Mononuclear cell (primary cell): ENCODE results near the gene MTRF1L. TPM values are rescaled to one million over a fixed set of nuclear protein-coding genes. Genes with fewer than 3 reads are reported as not detected.
A peak's percentile ranks its signal among the peaks of the same experiment; 100 is the strongest.
"Not testable (repeated sequence)": the region's sequence is repeated elsewhere in the genome, so short reads cannot be mapped to it uniquely, and the experiment has no call there.

ENCODE experiments used
- H3K27me3 ChIP-seq: 2 replicates; pipeline ENCODE4 v1.6.0; 2011; ENCODE audit warnings: low read length, control low read depth; ENCODE audit not compliant: insufficient read depth
- H3K4me1 ChIP-seq: 2 replicates; pipeline ENCODE4 v1.5.1; 2011; ENCODE audit warnings: mild to moderate bottlenecking, low read length, control low read depth; ENCODE audit not compliant: insufficient read depth
- H3K4me3 ChIP-seq: 2 replicates; pipeline ENCODE4 v1.5.1; 2011; ENCODE audit warnings: mild to moderate bottlenecking, low read length, moderate library complexity
- H3K9me3 ChIP-seq: 2 replicates; pipeline ENCODE4 v1.5.1; 2011; ENCODE audit warnings: low read depth, mild to moderate bottlenecking, control low read depth, low read length
- total RNA-seq: library from RNA; depleted of rRNA; stranded (reverse); fragments of >200 nt; gene quantifications from one replicate; pipeline ENCODE4 v1.2.3, GENCODE V29; 2012

The MTRF1L gene
- total RNA-seq, 1 donor: 24.7 TPM

GRCh38 chr6:153023977-153024708 is 21.6 kb upstream of the MTRF1L start:
- Histone ChIP-seq H3K27me3 (peaks cover 6% of the 10 kb centered on the region), H3K4me1 (no peaks in the 10 kb centered on the region), H3K9me3 (no peaks in the 10 kb centered on the region), H3K4me3 (no peak overlapping the region)

DNA sequence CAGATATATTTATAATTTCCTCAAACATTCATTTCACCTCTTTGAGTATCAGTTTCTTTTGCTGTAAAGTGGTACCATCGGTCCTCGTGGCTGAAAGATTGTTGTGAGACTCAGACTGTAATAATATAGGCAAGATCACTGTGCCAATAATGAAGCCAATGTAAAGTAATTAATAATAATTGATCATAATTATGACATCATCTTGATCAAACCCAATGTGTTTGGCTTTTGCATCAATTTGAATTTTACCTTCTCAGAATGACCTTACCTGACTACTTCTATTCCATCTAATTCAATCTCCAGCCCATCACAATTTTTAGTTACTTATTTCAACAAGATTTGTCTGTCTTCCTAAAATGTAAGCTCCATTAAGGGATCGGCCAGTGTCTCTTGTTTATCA is 15.8 kb upstream of the MTRF1L start:
- Histone ChIP-seq H3K27me3 (no peaks in the 10 kb centered on the region), H3K4me1 (no peaks in the 10 kb centered on the region), H3K4me3 (no peak overlapping the region), H3K9me3 (no peaks in the 10 kb centered on the region)

DNA sequence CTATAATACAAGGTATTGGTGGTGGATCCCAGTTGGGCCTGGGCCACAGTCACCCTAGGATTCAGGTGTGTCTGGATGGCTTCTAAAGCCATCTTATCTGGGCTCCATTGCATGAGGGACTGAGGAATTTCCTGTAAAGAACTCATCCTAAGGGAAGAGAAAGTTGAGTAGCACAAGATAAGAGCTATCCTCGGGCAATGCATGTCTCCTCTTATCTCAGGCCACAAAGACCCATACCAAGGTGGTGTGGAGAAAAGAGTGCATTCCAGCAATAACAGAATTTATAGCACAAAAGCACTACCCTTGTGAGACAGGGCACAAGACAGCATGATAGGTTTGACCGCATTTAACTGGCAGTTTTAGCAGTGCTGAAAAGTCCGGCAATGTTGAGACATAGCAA is 14.3 kb upstream of the MTRF1L start:
- Histone ChIP-seq H3K4me1 (no peaks in the 10 kb centered on the region), H3K4me3 (no peak overlapping the region), H3K27me3 (no peaks in the 10 kb centered on the region), H3K9me3 (no peaks in the 10 kb centered on the region)

- Histone ChIP-seq H3K4me1 (no peaks in the 10 kb centered on the region), H3K27me3 (no peaks in the 10 kb centered on the region), H3K9me3 (no peaks in the 10 kb centered on the region), H3K4me3 (no peak overlapping the region)
These were observed 12.7 kb upstream of the MTRF1L start for GRCh38 chr6:153015094-153015640.

DNA sequence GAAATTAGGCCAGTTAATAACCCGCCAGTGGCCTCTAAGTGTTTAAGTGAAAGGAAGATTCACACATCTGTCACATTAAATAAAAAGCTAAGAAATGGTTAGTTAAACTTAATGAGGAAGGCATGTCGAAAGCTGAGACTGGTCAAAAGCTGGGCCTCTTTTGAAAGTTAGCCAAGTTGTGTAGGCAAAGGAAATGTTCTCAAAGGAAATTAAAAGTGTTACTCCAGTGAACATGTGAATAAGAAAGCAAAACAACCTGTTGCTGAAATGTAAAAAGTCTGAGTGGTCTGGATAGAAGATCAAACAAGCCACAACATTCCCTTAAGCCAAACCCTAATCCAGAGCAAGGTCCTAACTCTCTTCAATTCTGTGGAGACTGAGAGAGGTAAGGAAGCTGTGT is 10.9 kb upstream of the MTRF1L start:
- H3K9me3 ChIP-seq: no peaks in the 10 kb centered on the region
- no peaks in the 10 kb centered on the region for H3K27me3 ChIP-seq
- H3K4me3 ChIP-seq: no peak overlapping the region
- H3K4me1 ChIP-seq: no peaks in the 10 kb centered on the region

- H3K9me3 ChIP-seq: no peaks in the 10 kb centered on the region
- H3K27me3 ChIP-seq: no peaks in the 10 kb centered on the region
- H3K4me1 ChIP-seq: no peaks in the 10 kb centered on the region
- H3K4me3 ChIP-seq: no peak overlapping the region
These were observed 10.3 kb upstream of the MTRF1L start for GRCh38 chr6:153012856-153013255.

DNA sequence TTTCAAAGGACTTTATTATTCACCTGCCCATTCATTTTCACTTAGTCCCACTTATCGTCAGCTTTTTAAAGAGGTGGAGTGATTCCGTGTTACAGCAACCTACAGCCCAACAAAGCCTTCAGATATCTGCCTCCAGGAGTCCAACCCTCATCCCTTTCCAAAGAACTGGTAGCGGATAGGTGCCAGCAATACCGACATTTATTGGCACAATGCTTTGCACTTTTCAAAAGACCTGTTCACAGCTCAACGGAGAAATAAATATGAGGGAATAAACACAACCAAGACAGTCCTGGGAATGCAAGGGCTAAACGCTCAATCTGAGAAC is 819 bp upstream of the MTRF1L start:
- no peaks in the 10 kb centered on the region for H3K27me3 ChIP-seq
- H3K4me1 ChIP-seq: peaks cover 29% of the 10 kb centered on the region
- H3K4me3 ChIP-seq: peak overlapping the region; percentile 70
- no peaks in the 10 kb centered on the region for H3K9me3 ChIP-seq

GRCh38 chr6:153001767-153002612 is 519 bp downstream of the MTRF1L start:
- Histone ChIP-seq H3K27me3 (no peaks in the 10 kb centered on the region), H3K4me1 (peaks cover 29% of the 10 kb centered on the region), H3K4me3 (peak overlapping the region; percentile 70), H3K9me3 (no peaks in the 10 kb centered on the region)

DNA sequence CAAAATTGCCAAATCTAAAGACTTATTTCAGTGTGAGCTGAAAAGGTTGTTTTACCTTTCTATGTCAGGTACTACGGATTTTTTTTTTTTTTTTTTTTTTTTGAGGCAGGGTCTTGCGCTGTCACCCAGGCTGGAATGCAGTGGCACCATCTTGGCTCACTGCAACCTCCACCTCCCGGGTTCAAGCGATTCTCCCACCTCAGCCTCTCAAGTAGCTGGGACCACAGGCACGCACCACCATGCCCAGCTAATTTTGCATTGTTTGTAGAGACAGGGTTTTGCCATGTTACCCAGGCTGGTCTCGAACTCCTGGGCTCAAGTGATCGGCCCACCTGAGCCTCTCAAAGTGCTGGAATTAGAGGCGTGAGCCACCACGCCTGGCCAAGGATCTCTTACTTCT is 1.7 kb downstream of the MTRF1L start:
- not testable (repeated sequence) for H3K9me3 ChIP-seq, H3K27me3 ChIP-seq, H3K4me3 ChIP-seq
- H3K4me1 ChIP-seq: peaks cover 29% of the 10 kb centered on the region

DNA sequence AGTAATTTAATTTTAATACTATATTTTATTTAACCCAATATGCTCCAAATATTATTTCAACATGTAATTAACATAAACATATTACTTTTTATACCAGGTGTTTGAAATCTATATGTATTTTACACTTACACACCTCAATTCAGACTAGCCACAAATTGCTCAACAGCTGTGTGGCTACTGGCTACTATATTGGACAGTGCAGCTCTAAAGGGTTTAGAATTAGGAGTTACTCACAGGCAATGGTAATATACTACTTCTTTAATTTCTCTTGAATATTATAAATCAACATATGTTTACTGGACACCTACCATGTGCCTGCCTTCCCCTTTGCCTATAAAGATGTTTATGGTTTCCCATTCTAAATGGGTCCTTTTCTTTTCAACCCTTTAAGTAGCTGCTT is 2.3 kb downstream of the MTRF1L start:
- H3K4me3 ChIP-seq: no peak overlapping the region
- H3K9me3 ChIP-seq: no peaks in the 10 kb centered on the region
- peaks cover 29% of the 10 kb centered on the region for H3K4me1 ChIP-seq
- no peaks in the 10 kb centered on the region for H3K27me3 ChIP-seq

DNA sequence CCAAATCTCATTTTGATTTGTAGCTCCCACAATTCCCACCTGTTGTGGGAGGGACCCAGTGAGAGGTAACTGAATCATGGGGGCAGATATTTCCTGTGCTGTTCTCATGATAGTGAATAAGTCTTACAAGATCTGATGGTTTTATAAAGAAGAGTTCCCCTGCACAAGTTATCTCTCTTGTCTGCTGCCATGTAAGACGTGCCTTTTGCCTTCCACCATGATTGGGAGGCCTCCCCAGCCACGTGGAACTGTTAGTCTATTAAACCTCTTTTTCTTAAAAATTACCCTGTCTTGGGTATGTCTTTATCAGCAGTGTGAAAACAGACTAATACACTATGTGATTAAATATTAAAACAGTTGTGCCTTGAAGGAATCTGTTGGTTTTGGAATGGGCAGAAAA is 3.0 kb downstream of the MTRF1L start:
- H3K9me3 ChIP-seq, H3K4me3 ChIP-seq, H3K27me3 ChIP-seq: not testable (repeated sequence)
- peaks cover 29% of the 10 kb centered on the region for H3K4me1 ChIP-seq

- no peaks in the 10 kb centered on the region for H3K9me3 ChIP-seq
- no peaks in the 10 kb centered on the region for H3K27me3 ChIP-seq
- no peaks in the 10 kb centered on the region for H3K4me1 ChIP-seq
- no peak overlapping the region for H3K4me3 ChIP-seq
These were observed 8.7 kb downstream of the MTRF1L start for GRCh38 chr6:152993847-152994246.

DNA sequence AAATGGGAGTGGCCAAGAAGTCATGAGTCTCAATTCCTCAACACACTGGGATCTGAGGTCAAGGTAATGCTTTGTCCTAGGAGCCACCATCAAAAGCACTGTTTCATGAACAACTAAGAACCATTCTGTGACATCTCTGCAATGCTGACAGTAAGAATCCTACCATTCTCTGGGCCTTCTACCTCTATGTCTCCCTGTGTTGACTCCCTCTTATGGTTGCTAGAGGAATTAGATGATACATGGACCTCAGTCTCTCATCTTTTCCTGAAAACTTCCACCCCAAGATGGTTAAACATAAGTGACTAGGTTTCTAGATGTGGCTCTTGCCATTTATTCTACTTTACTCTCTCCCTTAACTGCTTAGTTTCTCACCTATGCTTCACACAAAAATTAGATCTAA is 9.1 kb downstream of the MTRF1L start:
- Histone ChIP-seq H3K4me1 (no peaks in the 10 kb centered on the region), H3K9me3 (no peaks in the 10 kb centered on the region), H3K27me3 (no peaks in the 10 kb centered on the region), H3K4me3 (no peak overlapping the region)

DNA sequence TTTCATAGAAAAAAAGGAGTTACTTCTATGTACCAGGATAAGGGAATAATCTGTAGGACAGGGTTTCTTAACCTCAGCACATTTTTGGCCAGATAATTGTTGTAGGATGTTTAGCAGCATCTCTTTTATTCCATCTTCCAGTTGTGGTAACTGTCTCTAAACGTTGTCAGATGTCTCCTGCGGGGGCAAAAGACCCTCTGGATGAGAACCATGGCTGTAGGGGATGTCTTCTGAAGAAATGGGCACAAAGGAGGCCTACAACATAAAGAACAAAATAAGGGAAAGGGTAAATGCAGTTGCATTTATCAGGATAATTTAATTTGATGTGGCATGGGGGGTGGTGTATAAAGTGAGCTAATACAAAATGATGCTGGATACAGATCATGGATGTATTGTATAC is 15.5 kb downstream of the MTRF1L start:
- Histone ChIP-seq H3K4me3 (no peak overlapping the region), H3K4me1 (peaks cover 25% of the 10 kb centered on the region), H3K9me3 (no peaks in the 10 kb centered on the region), H3K27me3 (no peaks in the 10 kb centered on the region)

DNA sequence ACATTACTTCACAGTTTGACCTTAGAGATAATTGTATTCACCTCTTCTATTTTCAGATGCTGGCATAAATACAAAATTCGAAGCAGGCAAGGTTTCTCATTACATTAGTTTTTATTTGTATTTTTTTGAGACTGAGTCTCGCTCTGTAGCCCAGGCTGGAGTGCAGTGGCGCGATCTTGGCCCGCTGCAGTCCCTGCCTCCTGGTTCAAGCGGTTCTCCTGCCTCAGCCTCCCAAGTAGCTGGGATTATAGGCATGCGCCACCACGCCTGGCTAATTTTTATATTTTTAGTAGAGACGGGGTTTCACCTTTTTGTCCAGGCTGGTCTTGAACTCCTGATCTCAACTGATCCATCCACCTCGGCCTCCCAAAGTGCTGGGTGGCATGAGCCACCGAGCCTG is 17.2 kb downstream of the MTRF1L start:
- H3K27me3 ChIP-seq, H3K4me3 ChIP-seq, H3K9me3 ChIP-seq: not testable (repeated sequence)
- peaks cover 36% of the 10 kb centered on the region for H3K4me1 ChIP-seq

DNA sequence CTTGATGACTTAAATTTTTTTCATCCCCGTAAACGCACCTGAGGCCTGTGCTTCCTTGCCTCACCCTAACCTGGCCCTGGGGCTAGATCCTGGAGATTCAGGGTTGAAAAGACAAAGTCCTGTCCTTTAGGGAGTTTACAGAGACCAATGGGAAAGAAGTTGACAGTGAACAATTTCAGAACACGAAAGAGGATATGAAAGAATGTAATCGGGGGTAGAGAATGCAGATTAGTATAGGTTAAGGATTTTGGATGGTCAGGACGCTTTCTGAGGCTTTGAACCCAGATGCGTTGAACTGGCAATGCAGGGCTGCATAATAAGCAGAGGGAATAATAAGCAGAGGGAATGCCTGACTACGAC is 18.0 kb downstream of the MTRF1L start:
- no peak overlapping the region for H3K4me3 ChIP-seq
- no peaks in the 10 kb centered on the region for H3K27me3 ChIP-seq
- H3K9me3 ChIP-seq: no peaks in the 10 kb centered on the region
- H3K4me1 ChIP-seq: peaks cover 39% of the 10 kb centered on the region
